GM23338 (cell line): ENCODE data around the gene EVC2. TPM values are rescaled to one million over a fixed set of nuclear protein-coding genes. Genes with fewer than 3 reads are reported as not detected.

Experiments
- ATAC-seq: fragments of 200-7000 bp; cut with Tn5 transposase; 3 replicates; pipeline ENCODE4 v1.9.1; 2020
- DNase-seq: peaks from one replicate; pipeline ENCODE4 v3.0.0-alpha.2; 2015; ENCODE audit warnings: low spot score
- H2AFZ ChIP-seq: fragments of 200-600 bp; sonication (generic); 2 replicates; pipeline ENCODE4 v1.8.0; 2016; ENCODE audit warnings: antibody characterized with exemption, mild to moderate bottlenecking, moderate library complexity
- H3F3A ChIP-seq: fragments of 200-600 bp; sonication (generic); replicated peaks from 2 replicates; pipeline ENCODE4 v1.8.0; 2017; ENCODE audit warnings: antibody characterized with exemption, mixed run types, low read depth
- H3K27ac ChIP-seq: fragments of 200-600 bp; sonication (generic); 2 replicates; pipeline ENCODE4 v1.6.1; 2016; ENCODE audit warnings: low read depth
- H3K27me3 ChIP-seq: fragments of 200-600 bp; sonication (generic); 2 replicates; pipeline ENCODE4 v1.8.0; 2016; ENCODE audit warnings: mild to moderate bottlenecking, mixed run types, moderate library complexity; ENCODE audit not compliant: insufficient read depth
- H3K36me3 ChIP-seq: fragments of 200-600 bp; sonication (generic); 2 replicates; pipeline ENCODE4 v1.8.0; 2016; ENCODE audit warnings: mild to moderate bottlenecking; ENCODE audit not compliant: insufficient read depth
- H3K4me1 ChIP-seq: fragments of 200-600 bp; sonication (generic); 2 replicates; pipeline ENCODE4 v1.8.0; 2016; ENCODE audit warnings: mild to moderate bottlenecking, moderate library complexity; ENCODE audit not compliant: insufficient read depth
- H3K4me2 ChIP-seq: fragments of 200-600 bp; sonication (generic); 2 replicates; pipeline ENCODE4 v1.7.1; 2017; ENCODE audit warnings: mixed run types
- H3K4me3 ChIP-seq: fragments of 200-600 bp; sonication (generic); 2 replicates; pipeline ENCODE4 v1.6.1; 2016; ENCODE audit warnings: mixed run types
- H3K79me2 ChIP-seq: fragments of 200-600 bp; sonication (generic); replicated peaks from 2 replicates; pipeline ENCODE4 v1.8.0; 2017; ENCODE audit warnings: mild to moderate bottlenecking; ENCODE audit not compliant: insufficient read depth
- H3K9me2 ChIP-seq: fragments of 200-600 bp; sonication (generic); 2 replicates; pipeline ENCODE4 v1.8.0; 2017; ENCODE audit not compliant: insufficient read depth
- H4K20me1 ChIP-seq: fragments of 200-600 bp; sonication (generic); replicated peaks from 2 replicates; pipeline ENCODE4 v1.8.0; 2017; ENCODE audit warnings: mild to moderate bottlenecking; ENCODE audit not compliant: insufficient read depth
- H3K27ac Mint-ChIP-seq: 2 replicates; pipeline ENCODE4 v1.8.0; 2020; ENCODE audit warnings: inconsistent platforms, mild to moderate bottlenecking, moderate library complexity, mixed read lengths
- H3K27me3 Mint-ChIP-seq: 3 replicates; pipeline ENCODE4 v1.8.0; 2022; ENCODE audit warnings: low read depth, mild to moderate bottlenecking, moderate library complexity, mixed read lengths, inconsistent platforms; ENCODE audit not compliant: insufficient read depth, poor library complexity
- H3K36me3 Mint-ChIP-seq: 3 replicates; pipeline ENCODE4 v1.8.0; 2021; ENCODE audit warnings: low read depth, mild to moderate bottlenecking, inconsistent platforms, moderate library complexity, mixed read lengths
- H3K4me1 Mint-ChIP-seq: 3 replicates; pipeline ENCODE4 v1.8.0; 2020; ENCODE audit warnings: mild to moderate bottlenecking, inconsistent platforms, mixed read lengths
- H3K4me3 Mint-ChIP-seq: 3 replicates; pipeline ENCODE4 v1.8.0; 2021; ENCODE audit warnings: moderate library complexity, mild to moderate bottlenecking, inconsistent platforms, mixed read lengths
- H3K9me3 Mint-ChIP-seq: 3 replicates; pipeline ENCODE4 v1.8.0; 2020; ENCODE audit warnings: moderate library complexity, mild to moderate bottlenecking, inconsistent platforms, mixed read lengths
- CREB1 ChIP-seq: fragments of 250-450 bp; sonication (Bioruptor Pico); IDR thresholded peaks from 2 replicates; pipeline ENCODE4 v1.5.0; 2020; ENCODE audit warnings: low read depth, mild to moderate bottlenecking, moderate library complexity
- CTCF ChIP-seq, 2 experiments: fragments of 200-600 bp in 1 of 2; sonication (generic) in 1 of 2; conservative IDR thresholded peaks; 2 replicates each; pipeline versions ENCODE4 v1.5.1 to v1.6.1; 2016 to 2017; ENCODE audit warnings: antibody characterized with exemption in 2 of 2, low read depth in 2 of 2, mild to moderate bottlenecking in 2 of 2, moderate library complexity in 1 of 2
- EZH2 ChIP-seq: fragments of 200-600 bp; sonication (generic); IDR thresholded peaks from one replicate; pipeline ENCODE4 v1.8.0; 2017; ENCODE audit warnings: antibody characterized with exemption, mild to moderate bottlenecking, low read depth; ENCODE audit not compliant: unreplicated experiment
- EZH2phosphoT487 ChIP-seq: fragments of 200-600 bp; sonication (generic); IDR thresholded peaks from one replicate; pipeline ENCODE4 v1.8.1; 2018; ENCODE audit warnings: antibody characterized with exemption; ENCODE audit not compliant: unreplicated experiment
- JUNB ChIP-seq: IDR thresholded peaks from one replicate; pipeline ENCODE4 v1.6.1; 2016; ENCODE audit warnings: antibody characterized with exemption; ENCODE audit not compliant: unreplicated experiment
- NANOG ChIP-seq: IDR thresholded peaks from 2 replicates; pipeline ENCODE4 v1.6.1; 2016; ENCODE audit warnings: antibody characterized with exemption, borderline replicate concordance
- POLR2AphosphoS5 ChIP-seq: IDR thresholded peaks from 2 replicates; pipeline ENCODE4 v1.6.1; 2016; ENCODE audit warnings: antibody characterized with exemption, low read depth
- STAT1 ChIP-seq: IDR thresholded peaks from one replicate; pipeline ENCODE4 v1.6.1; 2016; ENCODE audit warnings: antibody characterized with exemption; ENCODE audit not compliant: unreplicated experiment
- ZNF114 ChIP-seq: fragments of 250-450 bp; sonication (Bioruptor Pico); IDR thresholded peaks from 2 replicates; pipeline ENCODE4 v1.5.0; 2020; ENCODE audit warnings: mild to moderate bottlenecking, moderate library complexity
- ZNF331 ChIP-seq: fragments of 250-450 bp; sonication (Bioruptor Pico); IDR thresholded peaks from 2 replicates; pipeline ENCODE4 v1.5.0; 2020; ENCODE audit warnings: low read depth, mild to moderate bottlenecking, moderate library complexity
- polyA plus RNA-seq: library from polyadenylated mRNA; unstranded; fragments of >200 nt; fragmentation: Nextera tagmentation; extraction: Ambion mirVana; gene quantifications from 2 replicates; pipeline ENCODE4 v1.2.1, GENCODE V29; 2016
- total RNA-seq: library from RNA; depleted of rRNA; stranded (reverse); fragments of >200 nt; shearing (Covaris generic); gene quantifications from 2 replicates; pipeline ENCODE4 v1.2.3, GENCODE V29; 2014
- TF ChIP-seq, protein P1 (sequence below): IDR thresholded peaks from one replicate; pipeline ENCODE4 v1.6.1; 2018; ENCODE audit warnings: antibody characterized with exemption; ENCODE audit not compliant: unreplicated experiment

Gene EVC2
- total and polyA plus RNA-seq, 2 experiments from 2014 or later = 3.4 to 11.5 TPM

DNA sequence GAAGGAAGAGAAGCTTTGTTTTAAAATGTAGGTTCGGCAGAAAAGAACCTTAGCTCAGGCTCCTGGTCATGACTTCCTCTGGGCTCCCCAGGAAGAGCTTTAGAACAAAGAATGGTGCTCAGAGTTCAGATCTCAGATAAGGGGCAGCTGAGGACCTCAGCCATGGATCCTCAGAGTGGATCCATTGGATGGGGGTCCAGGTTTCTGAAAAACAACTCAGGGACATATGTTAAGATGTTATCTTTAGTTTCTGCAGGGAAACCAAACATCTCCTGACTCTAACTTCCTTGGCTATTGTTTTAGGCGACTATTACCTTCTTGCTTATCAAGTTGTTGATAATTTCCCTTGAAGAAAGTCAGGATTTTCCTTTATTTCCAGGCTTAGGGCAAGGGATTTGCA, 8.0 kb upstream of the EVC2 start (continued):
- TF ChIP-seq CREB1 (CRISPR knock-in tag) (no peak), ZNF331 (no peak), CTCF (conservative IDR thresholded peaks at IDR 0.05; ENCODE audit: low read depth in 2 of 2) (no peak), JUNB (no peak), ZNF114 (CRISPR knock-in tag) (no peak), STAT1 (no peak), EZH2 (no peak), NANOG (no peak)
- TF ChIP-seq, protein P1, sequence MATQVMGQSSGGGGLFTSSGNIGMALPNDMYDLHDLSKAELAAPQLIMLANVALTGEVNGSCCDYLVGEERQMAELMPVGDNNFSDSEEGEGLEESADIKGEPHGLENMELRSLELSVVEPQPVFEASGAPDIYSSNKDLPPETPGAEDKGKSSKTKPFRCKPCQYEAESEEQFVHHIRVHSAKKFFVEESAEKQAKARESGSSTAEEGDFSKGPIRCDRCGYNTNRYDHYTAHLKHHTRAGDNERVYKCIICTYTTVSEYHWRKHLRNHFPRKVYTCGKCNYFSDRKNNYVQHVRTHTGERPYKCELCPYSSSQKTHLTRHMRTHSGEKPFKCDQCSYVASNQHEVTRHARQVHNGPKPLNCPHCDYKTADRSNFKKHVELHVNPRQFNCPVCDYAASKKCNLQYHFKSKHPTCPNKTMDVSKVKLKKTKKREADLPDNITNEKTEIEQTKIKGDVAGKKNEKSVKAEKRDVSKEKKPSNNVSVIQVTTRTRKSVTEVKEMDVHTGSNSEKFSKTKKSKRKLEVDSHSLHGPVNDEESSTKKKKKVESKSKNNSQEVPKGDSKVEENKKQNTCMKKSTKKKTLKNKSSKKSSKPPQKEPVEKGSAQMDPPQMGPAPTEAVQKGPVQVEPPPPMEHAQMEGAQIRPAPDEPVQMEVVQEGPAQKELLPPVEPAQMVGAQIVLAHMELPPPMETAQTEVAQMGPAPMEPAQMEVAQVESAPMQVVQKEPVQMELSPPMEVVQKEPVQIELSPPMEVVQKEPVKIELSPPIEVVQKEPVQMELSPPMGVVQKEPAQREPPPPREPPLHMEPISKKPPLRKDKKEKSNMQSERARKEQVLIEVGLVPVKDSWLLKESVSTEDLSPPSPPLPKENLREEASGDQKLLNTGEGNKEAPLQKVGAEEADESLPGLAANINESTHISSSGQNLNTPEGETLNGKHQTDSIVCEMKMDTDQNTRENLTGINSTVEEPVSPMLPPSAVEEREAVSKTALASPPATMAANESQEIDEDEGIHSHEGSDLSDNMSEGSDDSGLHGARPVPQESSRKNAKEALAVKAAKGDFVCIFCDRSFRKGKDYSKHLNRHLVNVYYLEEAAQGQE = no peak

DNA sequence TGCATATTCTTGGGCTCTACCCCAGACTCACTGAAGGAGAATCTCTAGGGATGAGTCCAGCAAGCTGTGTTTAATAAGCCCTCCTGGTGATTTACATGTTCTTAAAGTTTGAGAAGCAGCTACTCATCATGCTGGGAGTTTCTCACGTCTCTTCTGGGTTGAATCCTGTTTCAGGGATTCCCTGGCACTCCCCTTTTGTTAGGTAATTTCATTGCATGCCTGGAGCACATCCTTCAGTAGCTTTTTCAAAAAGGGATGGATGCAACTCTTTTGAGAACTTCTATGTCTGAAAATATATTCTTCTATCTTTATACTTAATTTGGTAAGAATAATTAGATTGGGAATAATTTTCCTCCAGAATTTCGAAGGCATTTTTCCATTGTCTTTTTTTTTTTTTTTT, 7.0 kb upstream of the EVC2 start:
- TF ChIP-seq CREB1 (CRISPR knock-in tag) (no peak), EZH2phosphoT487 (no peak), NANOG (no peak), CTCF (conservative IDR thresholded peaks at IDR 0.05; ENCODE audit: low read depth in 2 of 2) (no peak), ZNF331 (no peak), POLR2AphosphoS5 (no peak), EZH2 (no peak), STAT1 (no peak)
- TF ChIP-seq, protein P1 = no peak
- no peak overlapping the region for H3K4me3 ChIP-seq
- Mint-ChIP-seq H3K27ac (no peak overlapping the region), H3K27me3 (peaks cover 20% of the 10 kb centered on the region), H3K4me3 (no peak overlapping the region), H3K36me3 (peaks cover 21% of the 10 kb centered on the region), H3K4me1 (peaks cover 26% of the 10 kb centered on the region), H3K9me3 (peaks cover 8% of the 10 kb centered on the region)
- peaks cover 5% of the 10 kb centered on the region; the same call in 1 of the 2 replicates for H3K79me2 ChIP-seq
- peaks cover 20% of the 10 kb centered on the region for H3K27me3 ChIP-seq
- no peak overlapping the region for H3K4me2 ChIP-seq
- DNase-seq = no peak
- no peaks in the 10 kb centered on the region for H3K36me3 ChIP-seq
- ATAC-seq = no peak
- H4K20me1 ChIP-seq = no peaks in the 10 kb centered on the region; the same call in 1 of the 2 replicates
- H3K9me2 ChIP-seq = no peaks in the 10 kb centered on the region
- H2AFZ ChIP-seq = no peak overlapping the region
- H3F3A ChIP-seq = no peaks in the 10 kb centered on the region
- no peaks in the 10 kb centered on the region; the same call in 1 of the 2 replicates for H3K4me1 ChIP-seq
- H3K27ac ChIP-seq = no peak overlapping the region
